NCI-H2227 treated with DMSO at 0.1 percent for 48 hours (cell line): ENCODE measurements around the gene STMND1.

ENCODE experiments used
- DNase-seq: peaks from one replicate; lab custom pipeline; 2025; lab: John Stamatoyannopoulos, UW

STMND1 gene

DNA sequence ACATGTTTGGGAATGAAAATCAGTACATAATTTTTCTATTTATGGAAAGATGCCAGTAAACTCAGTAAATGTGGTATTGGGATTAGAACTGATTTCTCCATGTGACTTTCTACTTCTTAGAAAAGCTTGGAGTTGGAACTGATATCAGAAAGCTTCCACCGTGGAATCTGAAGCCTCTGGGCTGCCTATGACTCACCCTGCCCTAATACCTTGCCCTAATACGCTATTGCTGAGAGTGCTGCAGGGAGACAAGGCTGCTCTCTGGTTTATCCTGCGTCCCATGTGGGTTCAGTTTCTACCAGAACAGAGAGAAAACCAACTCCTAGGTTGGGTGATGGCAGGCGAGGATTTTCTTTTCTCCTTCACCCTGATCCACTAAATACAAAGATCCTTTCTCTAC lies 3.3 kb upstream of the STMND1 start:
- no peak for DNase-seq

DNA sequence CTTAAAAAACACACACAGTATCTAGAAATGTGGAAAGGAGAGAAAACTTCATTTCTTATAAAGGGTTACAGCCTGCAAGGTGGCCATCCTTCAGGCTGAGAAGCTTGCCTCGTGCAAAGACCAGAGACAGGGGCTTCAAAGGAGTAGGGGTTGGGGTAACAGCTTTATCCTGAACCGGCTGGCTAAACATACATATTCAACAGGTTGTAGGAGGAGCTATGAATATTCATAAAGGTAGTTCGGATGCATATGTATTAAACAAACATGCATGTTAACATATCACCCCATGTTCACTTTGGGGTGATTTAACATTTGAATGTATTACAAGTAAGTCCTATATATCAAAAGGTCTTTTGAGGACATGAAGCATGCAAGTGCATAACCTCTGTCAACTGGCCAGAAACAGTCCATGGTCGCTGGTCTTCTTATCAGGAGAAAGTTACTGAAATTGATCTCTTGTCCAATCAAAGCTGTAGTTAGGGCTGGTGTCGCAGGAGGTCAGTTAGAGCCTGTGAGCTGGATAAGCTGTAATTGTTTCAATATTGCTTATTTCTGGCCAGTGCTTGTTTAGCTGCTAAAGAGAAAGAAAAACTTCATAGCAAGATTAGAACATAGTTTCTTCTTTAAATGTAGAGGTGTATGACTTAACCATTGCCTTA lies 2.3 kb upstream of the STMND1 start:
- DNase-seq = no peak

DNA sequence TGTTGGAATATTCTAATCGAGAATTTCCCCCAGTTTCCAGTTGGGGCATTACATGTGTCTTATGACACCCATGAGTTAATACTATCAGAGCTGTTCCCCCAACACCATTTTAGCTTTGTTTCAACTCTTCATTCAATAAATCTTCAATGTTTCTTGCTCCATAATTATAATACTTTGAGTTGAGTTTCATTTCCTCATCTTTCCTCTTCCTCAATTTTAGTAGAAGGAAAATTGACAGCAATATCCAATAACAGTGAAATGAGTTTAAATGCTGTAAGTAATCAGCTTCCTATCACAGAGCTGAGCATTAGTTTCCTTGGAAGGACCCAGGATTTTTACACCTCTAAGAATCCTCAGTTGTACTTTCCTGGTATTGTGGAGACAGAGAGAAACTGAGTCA lies 1.0 kb upstream of the STMND1 start:
- DNase-seq = no peak

DNA sequence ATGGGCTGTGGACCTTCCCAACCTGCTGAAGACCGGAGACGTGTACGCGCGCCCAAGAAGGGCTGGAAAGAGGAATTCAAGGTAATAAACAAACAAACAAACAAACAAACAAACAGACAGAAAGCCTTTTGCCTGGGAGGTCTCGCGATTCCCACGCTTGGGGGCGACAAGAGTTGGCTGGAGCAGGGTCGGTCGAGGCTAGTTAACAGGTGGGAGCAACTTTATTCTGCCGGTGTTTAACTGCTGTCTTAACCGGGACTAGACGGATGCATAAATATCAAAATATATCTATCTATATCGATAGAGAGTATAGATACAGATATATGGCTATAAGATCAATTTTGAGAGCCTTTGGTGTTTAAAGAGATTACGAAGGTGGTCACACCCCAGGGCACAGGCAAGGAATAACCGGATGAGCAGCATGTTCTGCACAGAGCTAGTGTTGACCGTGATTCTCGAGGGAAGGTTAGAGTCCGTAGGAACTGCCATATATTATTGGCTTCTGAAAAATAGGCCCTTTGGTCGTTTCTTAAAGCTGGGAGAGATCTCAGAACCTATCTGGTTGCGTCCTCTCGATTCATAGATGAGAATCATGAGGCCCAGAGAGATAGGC lies 514 bp downstream of the STMND1 start:
- no peak for DNase-seq

DNA sequence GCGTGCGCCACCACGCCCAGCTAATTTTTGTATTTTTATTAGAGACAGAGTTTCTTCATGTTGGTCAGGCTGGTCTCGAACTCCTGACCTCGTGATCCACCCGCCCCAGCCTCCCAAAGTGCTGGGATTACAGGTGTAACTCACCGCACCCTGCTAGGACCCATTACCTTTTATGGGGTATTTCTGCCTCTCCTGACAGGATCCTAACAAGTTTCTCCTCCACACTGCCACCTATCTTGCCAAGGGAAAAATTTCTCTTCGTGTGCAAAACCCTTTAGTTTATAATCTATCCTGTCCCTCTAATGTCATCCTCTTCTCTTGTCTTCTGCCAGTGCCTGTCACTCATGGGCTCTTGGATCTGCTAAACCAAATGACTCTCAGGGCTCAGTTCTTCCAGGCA lies 1.9 kb downstream of the STMND1 start:
- no peak for DNase-seq

DNA sequence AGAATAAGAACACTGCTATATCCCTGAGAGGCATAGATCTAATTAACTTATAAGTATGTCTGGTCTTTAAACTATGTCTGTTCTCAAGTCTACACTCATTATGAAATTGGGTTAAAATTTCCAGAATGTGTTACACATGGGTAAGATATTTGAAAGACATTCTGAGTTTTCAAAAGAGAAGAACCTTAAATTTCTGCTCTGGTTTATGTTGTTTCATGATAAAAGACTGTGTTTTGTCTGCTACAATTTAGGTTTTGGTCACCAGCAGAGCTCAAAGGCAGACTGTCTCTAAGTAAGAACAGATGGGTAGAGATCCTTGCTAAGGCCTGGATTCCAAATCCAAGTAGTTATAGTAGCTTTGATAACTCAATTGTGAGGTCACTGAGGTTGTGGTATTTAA lies 6.0 kb downstream of the STMND1 start:
- DNase-seq = no peak

DNA sequence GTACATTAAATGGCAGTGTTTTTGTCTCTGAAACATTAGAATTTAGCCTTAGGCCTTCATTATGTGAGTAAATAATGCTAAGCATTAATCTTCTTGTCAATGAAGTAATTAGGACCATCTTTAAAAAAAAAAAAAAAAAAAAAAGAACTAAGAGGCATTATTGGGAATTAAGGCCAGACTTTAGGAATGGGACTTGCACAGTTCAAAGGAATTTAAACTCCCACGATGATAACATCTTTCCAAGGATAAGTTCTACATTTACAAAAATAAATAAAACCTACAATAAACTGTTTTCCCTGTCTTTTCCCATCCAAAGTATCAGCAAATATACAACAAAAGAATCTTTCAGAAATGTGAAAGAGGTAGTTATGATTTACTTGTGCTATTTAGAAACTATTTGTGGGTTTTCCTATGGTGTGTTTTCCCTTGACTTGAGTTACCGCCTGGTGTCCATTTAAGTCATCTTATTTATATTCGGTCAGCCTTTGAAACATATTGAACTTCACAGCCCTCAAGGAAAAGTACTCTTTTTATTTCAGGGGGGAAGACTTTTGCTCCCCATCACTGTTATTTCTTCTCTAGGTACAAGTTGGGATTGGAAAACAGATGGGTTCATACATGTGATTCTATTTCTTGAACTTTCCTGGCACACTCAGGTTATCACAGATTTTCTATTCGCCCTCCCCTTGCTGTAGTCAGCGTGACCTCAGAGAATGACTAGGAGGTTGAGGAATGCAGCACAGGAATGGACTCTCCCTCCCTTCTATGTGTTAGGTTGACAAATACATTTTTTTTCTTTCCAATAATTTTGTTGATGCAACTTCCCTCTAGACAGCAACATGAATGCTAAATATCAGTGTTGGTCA lies 13.6 kb downstream of the STMND1 start:
- no peak for DNase-seq

DNA sequence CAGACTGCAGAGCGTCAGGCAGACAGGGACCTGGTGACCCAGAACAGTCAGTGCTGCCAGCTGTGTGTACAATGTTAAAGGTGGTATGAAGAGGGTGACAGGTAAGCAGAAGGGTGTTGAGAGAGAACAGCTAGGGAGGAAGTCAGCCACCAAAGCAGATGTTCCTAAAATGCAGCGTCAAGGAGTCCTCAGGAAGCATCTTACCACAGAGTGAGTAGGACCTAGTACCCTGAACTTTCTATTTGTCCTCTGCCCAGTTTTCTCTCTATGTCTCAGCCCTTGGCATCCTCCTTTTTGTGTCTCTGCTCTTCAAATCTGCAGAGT lies 14.2 kb downstream of the STMND1 start:
- no peak for DNase-seq

DNA sequence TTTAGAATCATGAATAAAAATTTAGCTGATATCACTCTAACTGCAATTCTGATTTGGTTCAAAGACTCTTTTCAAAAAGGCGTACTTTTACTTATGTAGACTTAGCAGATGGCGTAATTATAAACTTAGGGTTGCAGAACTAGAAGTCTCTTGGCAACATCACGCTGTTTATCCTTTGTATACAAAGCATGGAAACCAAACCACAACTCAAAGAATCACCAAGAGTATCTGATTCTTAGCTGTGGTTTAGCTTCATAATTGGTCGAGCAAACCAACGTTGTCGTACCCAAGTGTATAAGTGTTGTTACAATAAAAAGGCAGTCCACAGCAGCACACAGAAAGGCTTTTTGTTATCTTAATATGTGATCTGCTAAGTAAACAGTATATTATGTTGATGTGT lies 18.2 kb downstream of the STMND1 start:
- DNase-seq = no peak

DNA sequence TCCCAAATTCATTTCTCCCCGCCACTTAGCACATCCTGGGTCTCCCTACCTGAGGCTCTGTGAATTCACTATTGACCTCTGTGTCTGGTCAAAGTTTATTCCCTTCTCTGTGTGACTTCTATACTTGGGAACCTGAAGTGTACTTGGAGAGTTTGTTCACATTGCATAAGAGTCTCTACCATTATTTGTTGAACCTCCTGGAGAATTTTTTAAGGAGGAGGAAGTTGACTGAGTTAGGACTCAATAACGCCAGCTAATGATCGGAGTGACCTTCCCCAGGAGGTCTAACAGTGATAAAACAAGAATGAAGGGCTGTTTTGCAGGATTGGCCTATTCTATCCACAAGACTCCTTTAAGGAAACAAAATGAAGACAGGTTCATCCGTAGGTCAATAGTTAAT lies 23.6 kb downstream of the STMND1 start:
- no peak for DNase-seq

DNA sequence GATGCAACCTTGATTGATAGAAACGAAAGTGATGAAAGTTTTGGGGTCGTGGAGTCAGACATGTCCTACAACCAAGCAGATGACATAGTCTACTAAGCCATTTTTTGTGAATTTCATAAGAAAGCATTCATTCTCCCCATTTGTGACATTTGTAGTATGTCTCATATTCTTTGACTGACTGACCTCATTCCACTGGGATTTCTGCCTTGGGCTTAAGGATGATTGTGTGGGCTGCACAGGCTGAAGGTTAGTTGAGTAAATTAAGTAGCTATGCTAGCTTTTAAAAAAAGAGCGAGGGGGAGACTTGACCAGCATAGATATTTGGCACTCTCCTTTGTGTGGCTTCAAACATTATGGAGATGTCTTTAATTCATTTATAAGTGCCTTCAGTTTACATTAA lies 28.9 kb downstream of the STMND1 start:
- DNase-seq = no peak

DNA sequence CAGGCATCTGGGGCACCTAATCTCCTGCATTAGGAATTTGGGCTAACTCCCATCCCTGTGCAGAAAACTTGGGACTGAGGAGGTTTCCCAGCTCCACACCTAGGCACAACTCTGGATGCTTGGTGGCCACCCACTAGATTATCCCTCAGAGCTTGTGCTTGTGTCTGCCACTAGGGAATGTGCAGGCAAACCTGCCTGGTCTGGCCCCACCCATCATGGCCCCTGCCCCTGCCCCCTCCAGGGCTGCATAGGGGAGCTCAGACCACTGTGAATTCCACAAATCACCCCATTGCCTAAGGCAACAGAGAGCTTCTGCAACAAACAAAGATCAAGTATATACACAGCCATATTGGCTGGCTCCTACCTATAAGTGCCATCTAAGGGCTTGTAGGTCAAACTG lies 31.1 kb downstream of the STMND1 start:
- DNase-seq = no peak

DNA sequence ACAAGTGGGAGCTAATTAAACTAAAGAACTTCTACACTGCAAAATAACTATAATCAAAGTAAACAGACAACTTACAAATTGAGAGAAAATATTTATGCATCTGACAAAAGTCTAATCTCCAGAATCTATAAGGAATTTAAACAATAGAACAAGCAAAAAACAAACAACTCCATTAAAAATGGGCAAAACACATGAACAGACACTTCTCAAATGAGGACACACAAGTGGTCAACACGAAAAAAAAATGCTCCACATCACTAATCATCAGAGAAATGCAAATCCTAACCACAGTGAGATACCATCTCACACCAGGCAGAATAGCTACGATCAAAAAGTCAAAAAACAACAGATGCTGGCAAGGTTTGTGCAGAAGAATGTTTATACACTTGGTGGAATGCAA lies 36.2 kb downstream of the STMND1 start:
- no peak for DNase-seq

DNA sequence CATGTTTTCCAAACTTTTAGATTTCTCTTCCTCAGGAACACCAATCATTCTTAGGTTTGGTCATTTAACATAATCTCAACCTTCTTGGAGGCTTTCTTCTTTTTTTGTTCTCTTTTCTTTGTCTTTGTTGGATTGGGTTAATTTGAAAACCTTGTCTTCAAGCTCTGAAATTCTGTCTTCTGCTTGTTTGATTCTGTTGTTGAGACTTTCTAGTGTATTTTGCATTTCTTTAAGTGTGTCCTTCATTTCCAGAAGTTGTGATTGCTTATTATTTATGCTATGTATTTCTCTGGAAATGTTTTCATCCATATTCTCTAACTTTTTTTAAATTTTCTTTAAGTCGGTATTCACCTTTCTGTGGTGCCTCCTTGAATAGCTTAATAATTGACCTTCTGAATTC lies 42.2 kb downstream of the STMND1 start:
- no peak for DNase-seq

DNA sequence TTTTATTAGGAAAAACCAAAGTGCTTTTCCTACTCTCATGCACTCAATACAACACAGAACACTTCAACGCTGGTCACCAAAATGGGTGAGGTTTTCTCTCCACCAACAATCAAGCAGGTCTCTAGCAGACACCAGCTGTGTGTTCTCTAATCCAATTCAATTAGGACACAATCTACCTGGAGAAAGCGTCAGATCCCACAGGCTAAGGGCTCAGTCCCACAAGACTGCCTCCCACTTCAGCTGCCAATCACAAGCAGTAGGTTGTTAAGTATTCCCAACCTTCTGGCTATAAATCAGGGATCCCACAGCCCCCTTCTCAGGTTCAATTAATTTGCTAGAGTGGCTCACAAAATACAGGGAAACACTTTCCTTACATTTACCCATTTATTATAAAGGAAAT lies 47.7 kb downstream of the STMND1 start:
- DNase-seq = no peak

DNA sequence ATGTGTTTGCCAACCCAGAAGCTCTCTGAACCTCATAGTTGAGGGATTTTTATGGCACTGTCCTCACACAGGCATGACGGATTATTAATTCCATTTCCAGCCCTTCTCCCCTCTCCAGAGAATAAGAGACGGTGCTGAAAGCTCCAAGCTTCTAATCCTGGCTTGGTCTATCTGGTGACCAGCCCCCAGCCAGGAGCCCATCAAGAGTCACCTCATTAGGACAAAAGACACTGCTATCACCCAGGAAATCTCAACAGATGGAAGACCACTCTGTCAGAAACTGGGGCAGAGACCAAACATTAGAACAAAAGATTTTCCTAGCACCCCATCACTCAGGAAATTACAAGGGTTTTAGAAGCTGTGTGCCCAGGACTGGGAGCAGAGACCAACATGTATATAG lies 48.2 kb downstream of the STMND1 start:
- DNase-seq = no peak

DNA sequence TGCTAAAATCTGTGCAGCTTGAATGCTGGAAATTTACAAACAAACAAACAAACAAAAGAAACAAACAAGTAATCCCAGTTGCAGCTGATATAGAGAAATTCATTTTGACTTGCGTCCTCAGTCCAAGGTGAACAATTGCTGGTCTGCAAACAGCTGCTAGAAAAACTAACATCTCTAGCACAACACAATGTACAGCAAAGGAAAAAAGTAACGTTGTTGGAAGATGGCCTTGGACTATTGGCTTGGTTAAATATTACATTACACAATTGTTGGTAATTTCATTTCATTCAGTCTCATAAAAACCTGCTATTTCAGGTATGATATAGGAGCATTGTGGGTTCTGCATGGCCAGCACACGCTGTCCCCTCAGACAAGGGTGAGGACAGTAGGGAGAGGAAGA lies 50.0 kb downstream of the STMND1 start:
- DNase-seq = no peak

DNA sequence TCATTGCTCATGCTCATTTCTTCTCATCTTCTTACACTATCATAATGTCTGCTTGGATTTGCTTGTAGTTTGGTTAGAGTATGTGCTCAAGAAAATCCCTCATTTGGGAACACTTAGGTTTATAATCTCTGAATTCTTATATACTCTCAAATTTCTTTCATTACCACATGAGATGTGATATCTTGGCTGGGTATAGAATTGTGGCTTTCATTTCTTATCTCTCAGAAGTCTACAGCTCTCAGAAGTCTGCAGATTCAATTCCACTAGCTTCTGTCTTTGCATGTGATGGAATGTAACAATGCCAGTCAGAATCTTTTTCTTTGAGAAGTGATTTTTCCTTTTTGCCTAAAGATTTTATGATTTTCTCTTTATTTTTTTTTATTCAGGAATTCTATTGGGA lies 50.9 kb downstream of the STMND1 start:
- no peak for DNase-seq

DNA sequence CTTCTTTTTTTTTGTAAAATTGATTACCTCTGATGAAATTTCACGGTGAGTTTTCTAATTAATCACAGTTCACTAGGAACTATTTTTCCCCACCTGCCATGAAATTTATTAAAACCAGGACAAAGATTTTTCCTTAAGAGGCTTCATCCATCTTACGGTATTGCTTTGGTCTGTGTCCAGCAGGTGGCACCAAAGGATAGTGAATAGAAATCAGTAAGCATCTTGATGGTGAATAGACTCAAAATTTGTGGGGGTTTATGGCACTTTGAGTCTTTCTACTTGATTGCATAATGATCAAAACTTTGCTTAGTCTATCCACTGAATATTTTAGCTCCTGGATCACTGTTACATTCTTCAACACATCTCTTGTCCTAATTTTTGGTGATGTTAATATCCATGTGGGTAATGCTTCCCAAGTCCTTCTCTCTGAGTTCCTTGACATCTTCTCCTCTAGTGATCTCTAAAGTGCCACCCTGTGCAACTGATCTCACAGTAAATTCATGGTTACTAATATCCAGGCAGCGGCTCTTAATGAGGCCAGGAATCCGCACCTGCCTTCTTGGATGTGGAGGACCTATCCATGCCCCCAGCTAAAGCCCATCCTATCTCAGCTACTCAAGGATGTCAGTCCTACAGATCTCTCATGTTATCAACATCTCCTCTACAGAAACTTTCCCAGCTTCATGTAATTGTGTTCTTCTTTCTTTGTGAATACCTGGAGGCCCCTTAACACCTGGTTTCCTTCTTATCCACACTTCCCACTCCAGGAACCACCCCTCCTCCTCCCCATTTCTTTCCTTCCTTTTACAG lies 54.5 kb downstream of the STMND1 start:
- peak; percentile 26 for DNase-seq

DNA sequence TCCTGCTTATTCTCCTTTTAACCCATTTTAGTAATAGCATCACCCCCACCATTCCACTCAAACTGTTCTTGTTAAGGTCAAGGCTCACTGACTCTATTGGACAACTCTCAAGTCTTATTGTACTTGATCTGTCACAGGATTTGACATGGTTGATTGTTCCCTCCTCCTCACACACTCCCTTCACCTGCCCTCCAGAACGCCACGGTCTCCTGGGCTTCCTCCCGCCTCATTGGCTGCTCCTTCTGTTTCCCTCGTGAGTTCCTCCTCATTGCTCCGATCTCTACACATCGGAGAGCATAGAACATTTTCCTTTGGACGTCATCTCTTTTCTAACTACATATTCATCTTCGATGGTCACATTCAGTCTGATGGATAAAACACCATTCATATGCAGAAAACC lies 55.1 kb downstream of the STMND1 start:
- DNase-seq = no peak

DNA sequence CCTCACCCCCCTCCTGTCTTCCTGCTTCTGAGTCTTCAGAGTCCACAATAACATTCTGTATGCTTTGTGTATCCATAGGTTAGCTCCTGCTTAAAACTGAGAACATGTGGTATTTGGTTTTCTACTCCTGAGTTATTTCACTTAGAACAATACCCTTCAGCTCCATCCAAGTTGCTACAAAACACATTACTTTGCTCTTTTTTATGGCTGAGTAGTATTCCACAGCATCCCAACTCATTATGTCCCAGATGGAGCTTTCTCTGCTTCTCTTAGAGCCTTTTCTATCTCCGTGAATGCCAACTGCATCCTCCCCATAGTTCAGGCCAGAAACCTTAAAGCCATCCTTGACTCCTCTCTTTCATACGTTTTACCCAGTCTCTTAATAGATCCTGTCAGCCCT lies 55.8 kb downstream of the STMND1 start:
- no peak for DNase-seq

DNA sequence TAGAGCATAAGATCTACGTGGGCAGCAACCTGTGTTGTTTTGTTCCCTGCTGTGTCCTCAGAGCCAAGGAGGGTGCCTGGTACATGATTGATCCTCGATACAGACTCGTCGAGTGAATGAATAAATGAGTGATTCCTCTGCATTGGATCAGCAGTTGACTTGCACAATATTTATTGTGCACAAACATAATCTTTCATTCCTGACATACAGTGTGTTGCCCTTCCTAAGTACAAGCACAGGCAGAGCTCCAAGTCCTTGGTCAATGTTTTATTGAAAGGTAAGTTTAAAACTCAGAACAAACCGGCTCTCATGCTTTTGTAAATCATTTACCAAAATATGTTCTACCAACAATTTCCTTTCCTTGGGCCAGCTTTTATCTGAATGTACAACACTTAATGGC lies 57.4 kb downstream of the STMND1 start:
- DNase-seq = no peak

DNA sequence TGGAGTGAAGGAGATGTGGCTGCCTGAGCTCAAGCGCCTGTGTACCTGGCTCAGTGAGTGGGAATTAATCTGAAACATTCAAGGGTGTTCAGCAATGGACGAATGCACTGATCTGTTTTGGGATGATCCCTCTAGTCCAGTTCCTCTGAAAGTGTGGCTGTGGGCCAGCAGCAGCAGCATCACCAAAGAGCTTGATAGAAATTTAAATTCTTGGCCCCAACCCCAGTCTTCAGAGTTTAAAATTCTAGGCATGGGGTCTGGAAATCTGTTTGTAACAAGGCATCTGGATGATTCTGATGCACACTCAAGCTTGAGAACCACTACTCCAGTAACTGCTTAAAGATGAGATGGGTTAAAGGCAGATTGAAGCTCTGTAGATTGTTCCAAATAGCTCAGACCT lies 59.2 kb downstream of the STMND1 start:
- DNase-seq = no peak
